Measurements from ENCODE around the gene DPEP2NB. TPM values are rescaled to one million over a fixed set of nuclear protein-coding genes. Genes with fewer than 3 reads are reported as not detected.

The DPEP2NB gene
- total RNA-seq, 1 experiment from 2014 or later: not detected

DNA sequence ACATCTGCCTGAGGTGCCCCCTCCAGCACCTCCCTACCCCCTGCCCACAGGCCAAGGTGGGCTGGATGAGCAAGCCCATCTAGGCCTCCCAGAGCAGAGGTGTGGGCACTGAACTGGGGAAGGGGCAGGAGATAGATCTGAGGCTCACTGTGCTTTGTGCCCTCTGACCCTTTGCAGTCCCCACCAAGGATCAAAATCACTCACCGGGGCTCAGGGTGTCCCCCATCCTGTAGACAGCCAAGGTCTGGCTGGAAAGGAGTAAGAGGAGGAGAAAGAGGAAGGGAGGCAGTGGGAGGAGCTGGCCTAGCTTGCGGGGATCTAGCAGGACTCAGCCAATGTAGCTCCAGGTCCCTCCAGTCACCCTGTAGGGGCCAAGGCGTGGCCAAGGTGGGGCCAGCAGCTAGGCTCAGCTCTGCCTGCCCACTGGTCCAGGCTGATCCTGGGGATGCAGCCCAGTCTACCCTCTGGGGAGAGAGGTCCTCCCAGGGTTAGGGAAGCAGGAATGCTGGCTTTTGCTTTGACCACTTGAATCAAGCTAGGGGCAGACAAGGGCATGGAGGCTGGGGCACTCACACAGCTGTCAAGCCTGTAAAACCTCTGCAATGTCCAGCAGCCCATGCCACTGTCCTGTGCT, 49.0 kb downstream of the DPEP2NB start:
- ChIA-PET POLR2A (no interaction called here), RAD21 (ENCODE audit: low non-redundant PET in 1 of 2, low total read pairs in 2 of 2, uncharacterized antibody in 2 of 2, unreplicated experiment in 2 of 2) (no interaction called here), CTCF (interaction anchor here (0.7 kb wide), 1 partner anchor 24 kb away, joined by 4 read pairs; no protein-coding TSS in a partner anchor)
- peak overlapping the region; percentile 86 for H3K4me3 ChIP-seq (replicated peaks in 1 of 2; ENCODE audit: low read depth in 1 of 2, low read length in 2 of 2)
- peak overlapping the region; percentile 87 for H3K4me2 ChIP-seq (ENCODE audit: low read length)
- H3K9ac ChIP-seq (ENCODE audit: low read length): peak overlapping the region; percentile 92
- H3K79me2 ChIP-seq (ENCODE audit: insufficient read depth, low read length): peaks cover 32% of the 10 kb centered on the region
- DNase-seq (ENCODE audit: low read depth, low spot score): peak; percentile 24
- no peak overlapping the region for H2AFZ ChIP-seq (ENCODE audit: low read depth, low read length, poor library complexity, severe bottlenecking)
- intact Hi-C loops (cut with micrococcal nuclease): no loop called here
- H3K9me2 ChIP-seq (ENCODE audit: insufficient read depth): no peaks in the 10 kb centered on the region
- BruUV-seq (replicated peaks): no TSS peak
- H3K27me3 ChIP-seq (ENCODE audit: insufficient read depth, low read length): no peaks in the 10 kb centered on the region
- H3K9me3 ChIP-seq (ENCODE audit: control insufficient read depth in 1 of 2, insufficient read depth in 1 of 2, low read depth in 1 of 2, low read length in 2 of 2): no peaks in the 10 kb centered on the region
- H3K4me1 ChIP-seq (ENCODE audit: control insufficient read depth in 1 of 2, insufficient read depth in 2 of 2, low read length in 2 of 2): peaks cover 21 to 26% of the 10 kb centered on the region in 2 experiments
- H3K27ac ChIP-seq (ENCODE audit: low read depth, low read length): peak overlapping the region; percentile 87
- ATAC-seq: peak; percentile 60
- no peaks in the 10 kb centered on the region for H4K20me1 ChIP-seq (ENCODE audit: insufficient read depth)
- TF ChIP-seq JUND (IDR thresholded peaks at IDR 0.05) (no peak), ZFX (IDR thresholded peaks at IDR 0.05) (no peak), EZH2phosphoT487 (IDR thresholded peaks at IDR 0.05; ENCODE audit: borderline replicate concordance) (no peak), EGR1 (IDR thresholded peaks at IDR 0.05; ENCODE audit: low read depth) (no peak), ZNF274 (IDR thresholded peaks at IDR 0.05; ENCODE audit: low read depth, low read length) (no peak)
- TF ChIP-seq, protein P1, sequence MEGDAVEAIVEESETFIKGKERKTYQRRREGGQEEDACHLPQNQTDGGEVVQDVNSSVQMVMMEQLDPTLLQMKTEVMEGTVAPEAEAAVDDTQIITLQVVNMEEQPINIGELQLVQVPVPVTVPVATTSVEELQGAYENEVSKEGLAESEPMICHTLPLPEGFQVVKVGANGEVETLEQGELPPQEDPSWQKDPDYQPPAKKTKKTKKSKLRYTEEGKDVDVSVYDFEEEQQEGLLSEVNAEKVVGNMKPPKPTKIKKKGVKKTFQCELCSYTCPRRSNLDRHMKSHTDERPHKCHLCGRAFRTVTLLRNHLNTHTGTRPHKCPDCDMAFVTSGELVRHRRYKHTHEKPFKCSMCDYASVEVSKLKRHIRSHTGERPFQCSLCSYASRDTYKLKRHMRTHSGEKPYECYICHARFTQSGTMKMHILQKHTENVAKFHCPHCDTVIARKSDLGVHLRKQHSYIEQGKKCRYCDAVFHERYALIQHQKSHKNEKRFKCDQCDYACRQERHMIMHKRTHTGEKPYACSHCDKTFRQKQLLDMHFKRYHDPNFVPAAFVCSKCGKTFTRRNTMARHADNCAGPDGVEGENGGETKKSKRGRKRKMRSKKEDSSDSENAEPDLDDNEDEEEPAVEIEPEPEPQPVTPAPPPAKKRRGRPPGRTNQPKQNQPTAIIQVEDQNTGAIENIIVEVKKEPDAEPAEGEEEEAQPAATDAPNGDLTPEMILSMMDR (IDR thresholded peaks at IDR 0.05 in 2 of 3, conservative IDR thresholded peaks at IDR 0.05 in 1 of 3; ENCODE audit: borderline replicate concordance in 1 of 3, insufficient read depth in 1 of 3, low read depth in 2 of 3, low read length in 2 of 3): no peak
- TF ChIP-seq, protein P2, sequence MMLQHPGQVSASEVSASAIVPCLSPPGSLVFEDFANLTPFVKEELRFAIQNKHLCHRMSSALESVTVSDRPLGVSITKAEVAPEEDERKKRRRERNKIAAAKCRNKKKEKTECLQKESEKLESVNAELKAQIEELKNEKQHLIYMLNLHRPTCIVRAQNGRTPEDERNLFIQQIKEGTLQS (IDR thresholded peaks at IDR 0.05): no peak
- peaks cover 0 to 2% of the 10 kb centered on the region in 2 experiments; a peak in 1 of 4 replicates for H3K36me3 ChIP-seq (ENCODE audit: control insufficient read depth in 1 of 2, insufficient read depth in 2 of 2, low read length in 2 of 2)

All from HCT116 (cell line).